ENCODE results near the gene ERC2.

The ERC2 gene

DNA sequence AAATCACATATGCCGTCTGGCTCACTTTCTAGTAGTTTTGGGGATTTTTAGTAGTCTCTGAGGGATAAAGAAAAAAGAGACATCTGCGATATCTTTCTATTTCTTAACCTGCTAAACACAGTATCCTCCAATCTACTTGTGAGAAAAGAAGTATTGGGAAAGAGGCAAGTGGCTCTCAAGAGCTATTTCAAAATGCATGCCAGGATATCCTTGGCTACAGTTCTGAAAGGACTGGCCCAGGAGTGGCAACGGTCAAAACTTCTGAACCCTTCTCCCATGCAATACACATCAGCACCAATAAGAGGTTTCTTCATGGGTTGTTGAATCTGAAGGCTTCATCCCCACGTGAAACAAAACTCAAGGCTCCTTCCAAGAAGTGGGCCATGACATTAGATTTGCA lies 777.1 kb downstream of the ERC2 start:
- no peak for FAIRE-seq

GRCh38 chr3:55690726-55691125 lies 777.5 kb downstream of the ERC2 start:
- FAIRE-seq: no peak

- FAIRE-seq: no peak
Measured at GRCh38 chr3:55690177-55690576, 778.1 kb downstream of the ERC2 start.

DNA sequence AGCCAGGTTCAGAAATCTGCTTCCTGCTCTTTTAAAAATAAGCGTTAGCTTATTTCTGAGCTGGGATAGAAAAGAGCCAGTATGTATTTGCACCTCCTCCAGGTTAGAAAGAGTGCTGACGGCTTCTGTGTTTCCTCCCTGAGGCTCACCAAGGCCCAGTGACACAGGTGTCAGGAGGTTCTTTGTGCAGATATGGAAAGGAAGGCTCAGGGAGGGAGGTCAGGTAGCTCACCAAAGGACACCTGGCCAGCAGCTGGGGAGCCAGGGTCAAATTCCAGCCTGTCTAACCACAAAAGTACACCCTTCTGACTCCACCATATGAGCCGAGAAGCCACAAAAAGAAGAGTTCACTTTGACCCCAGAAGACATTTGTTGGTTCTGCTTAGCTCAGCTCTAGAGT lies 780.1 kb downstream of the ERC2 start:
- no peak for FAIRE-seq

DNA sequence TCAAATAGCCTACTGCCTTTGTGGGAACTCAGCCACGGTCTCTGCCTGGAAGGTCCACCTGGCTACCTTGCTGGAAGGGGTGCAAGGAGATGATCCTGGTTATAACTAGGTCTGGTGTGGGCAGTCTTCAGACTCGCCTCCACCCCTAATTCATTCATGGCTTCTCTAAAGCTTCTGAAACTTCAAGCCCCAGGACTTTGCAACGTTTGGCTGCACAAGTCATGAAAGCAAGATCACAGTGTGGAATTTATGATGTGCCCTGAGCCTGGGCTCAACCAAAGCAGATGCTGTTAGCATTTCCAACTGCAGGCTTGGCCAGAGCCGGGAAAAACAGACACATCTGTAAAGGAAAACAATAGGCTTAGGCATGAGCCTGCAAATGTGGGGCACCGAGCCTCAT lies 780.7 kb downstream of the ERC2 start:
- no peak for FAIRE-seq

GRCh38 chr3:55686426-55687254 lies 781.6 kb downstream of the ERC2 start:
- no peak for FAIRE-seq

DNA sequence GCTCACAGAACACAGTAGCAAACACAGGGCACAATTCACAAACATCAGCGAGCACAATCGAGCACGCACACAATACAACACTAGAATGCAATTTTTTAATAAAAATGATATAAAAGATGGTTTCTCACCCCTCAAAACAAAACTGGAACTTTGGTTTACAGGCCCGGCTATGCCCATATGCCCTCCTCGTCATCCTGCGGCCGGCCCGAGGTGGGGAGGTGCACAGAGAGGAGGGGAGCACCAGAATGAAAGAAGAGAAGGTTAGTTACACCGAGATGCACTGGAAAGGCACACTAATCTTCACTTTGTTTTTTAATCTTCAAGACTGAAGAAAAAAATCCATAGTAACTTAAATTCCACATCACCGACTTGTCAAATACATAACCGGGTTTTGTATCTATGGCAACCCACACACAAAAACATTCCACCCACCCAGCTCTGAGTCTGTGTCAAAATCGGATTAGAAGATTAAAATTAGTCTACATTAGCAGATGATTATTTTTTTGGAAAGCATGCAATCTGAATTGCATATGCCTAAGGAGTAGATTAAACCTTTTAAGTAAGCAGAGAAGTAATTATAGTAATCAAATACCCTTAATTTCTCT lies 784.5 kb downstream of the ERC2 start:
- no peak for FAIRE-seq

DNA sequence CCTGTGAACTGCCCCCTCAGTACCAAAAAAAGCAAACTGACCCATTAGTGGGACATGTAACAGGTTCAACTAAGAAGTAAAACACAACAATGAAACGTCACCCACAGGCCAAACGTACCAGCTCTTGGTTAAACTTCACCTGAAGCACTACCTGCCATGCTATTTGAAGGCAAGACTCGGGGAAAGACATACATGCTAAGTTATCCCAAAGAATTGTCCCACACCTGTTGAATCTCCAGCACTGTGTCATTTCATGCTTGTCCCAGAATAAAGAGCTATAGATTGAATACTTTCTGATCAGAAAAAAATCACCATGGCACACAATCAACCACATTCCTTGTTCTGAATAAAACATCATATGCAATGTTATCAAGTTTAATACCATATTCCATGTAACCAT lies 785.8 kb downstream of the ERC2 start:
- FAIRE-seq: no peak

GRCh38 chr3:55678546-55679216 lies 789.6 kb downstream of the ERC2 start:
- no peak for FAIRE-seq

- FAIRE-seq: no peak
Measured at GRCh38 chr3:55676643-55677042, 791.6 kb downstream of the ERC2 start.

DNA sequence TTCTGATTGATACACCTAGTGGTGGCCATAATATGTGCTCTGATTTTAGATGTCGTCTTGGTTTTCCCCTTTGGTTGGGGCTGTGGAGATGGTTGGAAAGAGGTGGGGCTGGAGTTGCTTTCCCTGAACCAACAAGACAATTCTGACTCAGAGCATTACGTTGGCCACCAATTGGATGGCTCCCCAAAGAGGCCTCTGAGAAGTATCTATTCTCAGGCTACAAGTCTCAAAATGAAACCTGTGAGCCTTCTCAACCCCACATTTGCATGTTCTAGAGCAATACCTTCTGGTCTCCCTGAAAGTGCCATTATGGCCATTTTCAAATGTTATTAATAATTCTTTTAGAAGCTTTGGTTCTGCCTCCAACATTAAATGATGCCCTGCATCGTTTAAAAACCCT lies 792.8 kb downstream of the ERC2 start:
- FAIRE-seq: no peak

- no peak for FAIRE-seq
Measured at GRCh38 chr3:55673764-55674163, 794.5 kb downstream of the ERC2 start.

GRCh38 chr3:55669133-55669532 lies 799.1 kb downstream of the ERC2 start:
- FAIRE-seq: no peak

DNA sequence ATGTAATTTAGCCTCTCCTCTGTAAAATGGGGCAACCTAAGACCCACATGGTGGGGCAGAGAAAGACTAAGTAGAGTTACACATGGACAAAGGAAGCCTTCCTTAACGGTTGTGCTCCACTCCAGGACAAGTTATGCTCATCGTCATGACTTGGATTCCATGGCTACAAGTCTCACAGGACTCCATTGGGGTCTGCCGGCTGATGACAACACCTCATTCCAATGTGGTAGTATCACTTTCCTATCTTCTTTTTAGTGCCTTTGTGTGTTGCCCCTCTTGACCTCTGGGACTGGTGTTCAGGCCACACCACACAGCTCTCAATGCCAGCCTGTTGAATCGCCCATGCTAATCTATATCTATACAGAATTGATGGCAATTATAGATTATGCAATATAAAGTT lies 799.9 kb downstream of the ERC2 start:
- FAIRE-seq: no peak

DNA sequence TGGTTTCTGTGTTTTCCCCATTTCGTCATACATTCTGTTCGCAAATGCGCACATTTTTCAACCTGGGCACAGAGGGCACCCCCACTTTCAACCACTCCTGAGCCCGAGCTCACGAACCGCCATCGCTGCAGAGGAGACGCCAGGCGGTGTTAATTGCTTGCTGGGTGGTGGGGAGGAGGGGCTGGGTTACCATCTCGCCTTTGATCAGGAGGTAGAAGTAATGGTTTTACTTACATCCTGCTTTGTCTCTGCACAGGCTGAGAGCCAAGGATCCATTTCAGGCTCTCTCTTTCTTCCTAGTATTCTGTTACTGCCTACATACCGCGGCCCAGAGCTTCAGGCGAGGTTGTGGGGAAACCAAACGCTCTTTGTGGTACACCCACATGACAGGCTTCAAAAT lies 803.9 kb downstream of the ERC2 start:
- no peak for FAIRE-seq

- FAIRE-seq: no peak
Measured at GRCh38 chr3:55662683-55663082, 805.6 kb downstream of the ERC2 start.

DNA sequence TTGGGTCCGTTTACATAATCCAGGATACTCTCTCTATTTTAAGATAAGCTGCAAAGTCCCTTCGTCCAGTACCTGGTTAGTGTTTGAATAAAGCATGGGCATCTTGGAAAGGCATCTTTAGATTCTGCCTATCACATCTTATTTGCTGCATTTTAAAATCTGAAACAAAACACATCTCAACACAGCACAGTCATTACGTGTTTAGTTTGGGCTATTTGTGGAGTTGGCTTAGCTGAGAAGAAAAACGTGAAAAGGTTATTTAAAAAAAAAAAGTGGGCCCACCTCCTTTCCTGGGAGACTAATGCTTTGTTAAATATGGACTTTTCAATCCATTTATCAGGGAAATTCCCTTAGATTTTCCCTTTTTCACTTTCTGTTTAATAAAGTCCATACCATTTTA lies 806.7 kb downstream of the ERC2 start:
- FAIRE-seq: no peak

GRCh38 chr3:55661141-55661540 lies 807.1 kb downstream of the ERC2 start:
- FAIRE-seq: no peak

- FAIRE-seq: no peak
Measured at GRCh38 chr3:55660642-55661041, 807.6 kb downstream of the ERC2 start.

GRCh38 chr3:55659701-55660100 lies 808.6 kb downstream of the ERC2 start:
- FAIRE-seq: no peak

DNA sequence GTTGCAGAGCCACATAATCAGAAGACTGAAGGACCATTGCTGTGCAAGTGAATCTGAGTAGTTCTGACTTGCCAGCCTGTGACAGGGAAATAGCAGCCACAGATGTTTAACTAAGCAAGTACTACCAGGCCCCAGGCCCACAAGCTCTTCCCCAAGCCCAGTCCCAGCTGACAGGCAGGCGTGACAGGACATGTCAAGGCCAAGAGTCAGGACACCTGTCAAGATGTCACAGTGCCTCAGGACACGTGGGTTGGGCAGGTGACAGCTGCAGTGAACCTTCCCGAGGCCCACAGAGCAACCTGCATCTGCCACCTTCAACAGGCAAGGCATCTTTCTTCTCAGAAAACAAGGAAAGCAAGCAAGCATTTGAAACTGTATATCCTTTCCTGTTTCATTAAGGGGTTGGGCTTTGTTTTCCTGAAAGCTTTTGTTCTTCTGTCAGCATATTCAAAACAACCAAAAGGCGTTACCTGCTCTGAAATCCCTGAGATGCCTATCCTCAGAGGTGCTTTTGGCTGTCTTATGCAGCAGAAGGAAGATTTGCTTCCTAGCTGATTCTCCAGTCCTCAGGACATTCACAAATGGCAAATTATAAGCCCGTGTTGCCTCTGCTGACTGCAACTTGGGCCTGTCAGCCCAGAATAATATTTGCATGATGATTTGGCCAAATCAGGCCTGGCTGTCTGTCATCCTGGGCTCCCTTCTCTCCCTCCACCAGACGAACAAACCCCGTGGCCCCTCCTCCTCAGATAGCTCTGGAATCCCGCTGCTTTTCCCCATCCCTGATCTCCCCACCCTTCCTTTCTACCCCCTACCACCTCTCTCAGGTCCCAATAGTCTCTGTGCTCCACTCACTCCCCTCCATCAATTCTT lies 809.3 kb downstream of the ERC2 start:
- no peak for FAIRE-seq

- FAIRE-seq: no peak
Measured at GRCh38 chr3:55658270-55658669, 810.0 kb downstream of the ERC2 start.

- no peak for FAIRE-seq
Measured at GRCh38 chr3:55655544-55655943, 812.7 kb downstream of the ERC2 start.

Measured in colon (tissue), 2 donors.